Cardiac septum (tissue), 1 donor: ENCODE data around the gene LY6G5C. TPM values are rescaled to one million over a fixed set of nuclear protein-coding genes. Genes with fewer than 3 reads are reported as not detected.

ENCODE experiments used
- DNase-seq: peaks from one replicate; pipeline ENCODE4 v3.0.0-alpha.2; 2020; ENCODE audit warnings: low spot score
- intact Hi-C: fragments of 100-400 bp; cut with DNase I; formaldehyde crosslinking; loops from one replicate; pipeline ENCODE4 v1.14.0; 2022
- total RNA-seq: library from RNA; stranded (reverse); fragmentation: NEBNext Ultra II Directional; extraction: Animal tissue kit (Norgen Biotek cat#: 25700); gene quantifications from one replicate; pipeline ENCODE4 v1.2.1, GENCODE V29; 2021
- donor health status: DM: no; HTN: no; CAD: no.

LY6G5C gene
- total RNA-seq, 1 donor from 2014 or later = 2.9 TPM

DNA sequence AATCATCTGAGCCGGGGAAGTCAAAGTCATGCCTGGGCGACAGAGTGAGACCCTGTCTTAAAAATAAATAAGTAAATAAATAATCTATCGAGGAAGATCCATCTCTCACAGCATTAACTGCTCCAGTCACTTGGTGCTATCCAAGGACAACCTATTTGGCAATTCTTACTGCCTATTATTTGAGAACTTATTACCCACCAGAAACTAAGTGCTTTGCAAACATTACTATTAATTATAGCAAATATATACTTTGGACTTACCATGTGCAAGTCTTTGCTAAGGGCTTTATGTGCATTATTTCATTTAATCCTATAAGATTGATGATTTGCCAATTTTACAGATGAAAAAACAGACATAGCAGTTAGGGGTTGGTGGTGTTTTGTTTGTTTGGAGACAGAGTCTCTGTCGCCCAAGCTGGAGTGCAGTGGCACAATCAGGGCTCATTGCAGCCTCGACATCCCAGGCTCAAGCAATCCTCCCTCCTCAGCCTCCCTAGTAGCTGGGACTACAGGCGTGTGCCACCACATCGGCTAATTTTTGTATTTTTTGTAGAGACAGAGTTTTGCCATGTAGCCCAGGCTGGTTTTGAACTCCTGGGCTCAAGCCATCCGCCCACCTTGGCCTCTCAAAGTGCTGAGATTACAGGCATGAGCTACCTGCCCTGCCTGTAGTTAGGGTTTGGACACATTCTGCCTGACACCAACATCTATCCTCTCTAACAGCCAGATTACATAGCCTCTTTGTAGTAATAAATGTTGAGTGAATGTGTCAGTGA is 26.1 kb downstream of the LY6G5C start:
- intact Hi-C loops = no loop called here
- DNase-seq = no peak

DNA sequence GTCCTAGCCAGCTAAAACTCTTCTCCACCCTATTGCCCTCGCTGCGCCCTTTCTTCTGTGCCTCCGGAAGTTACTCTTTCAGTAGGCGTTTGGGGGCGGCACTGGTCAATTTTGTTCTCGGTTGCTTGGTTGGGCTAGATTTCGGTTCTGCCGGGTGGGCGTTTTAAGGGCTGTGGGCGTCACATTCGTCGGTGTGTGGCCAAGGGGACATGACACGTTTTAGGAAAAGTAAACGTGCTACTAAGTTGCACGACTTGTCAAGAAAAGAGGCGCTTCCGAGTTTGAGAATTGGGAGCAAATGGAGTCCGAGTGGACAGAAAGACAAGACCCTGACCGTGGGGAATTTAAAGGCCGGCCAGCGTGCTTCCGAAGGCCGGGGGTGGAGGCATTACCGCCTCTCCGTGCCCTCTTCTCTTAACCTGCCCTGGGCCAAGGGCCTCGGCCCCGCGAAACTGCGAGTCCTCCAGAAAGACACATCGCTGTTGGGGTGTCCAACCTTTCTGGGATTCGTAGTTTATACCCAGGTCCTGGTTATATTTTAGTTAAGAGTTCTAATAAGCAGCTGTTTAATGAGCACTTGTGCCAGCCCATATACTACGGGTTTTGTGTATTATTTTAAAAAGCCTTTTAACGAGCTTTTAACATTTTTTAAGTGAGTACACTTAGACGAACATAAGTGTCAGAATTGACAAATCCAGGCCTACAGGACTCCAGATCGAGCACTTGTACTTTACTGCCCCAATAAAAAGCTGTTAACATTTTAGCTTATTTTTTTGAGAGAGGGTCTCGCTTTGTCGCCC is 27.7 kb downstream of the LY6G5C start:
- intact Hi-C loops = loop anchor here (1.0 kb wide), 1 partner anchor 12 kb away; no protein-coding TSS in a partner anchor
- peak; percentile 93 for DNase-seq

DNA sequence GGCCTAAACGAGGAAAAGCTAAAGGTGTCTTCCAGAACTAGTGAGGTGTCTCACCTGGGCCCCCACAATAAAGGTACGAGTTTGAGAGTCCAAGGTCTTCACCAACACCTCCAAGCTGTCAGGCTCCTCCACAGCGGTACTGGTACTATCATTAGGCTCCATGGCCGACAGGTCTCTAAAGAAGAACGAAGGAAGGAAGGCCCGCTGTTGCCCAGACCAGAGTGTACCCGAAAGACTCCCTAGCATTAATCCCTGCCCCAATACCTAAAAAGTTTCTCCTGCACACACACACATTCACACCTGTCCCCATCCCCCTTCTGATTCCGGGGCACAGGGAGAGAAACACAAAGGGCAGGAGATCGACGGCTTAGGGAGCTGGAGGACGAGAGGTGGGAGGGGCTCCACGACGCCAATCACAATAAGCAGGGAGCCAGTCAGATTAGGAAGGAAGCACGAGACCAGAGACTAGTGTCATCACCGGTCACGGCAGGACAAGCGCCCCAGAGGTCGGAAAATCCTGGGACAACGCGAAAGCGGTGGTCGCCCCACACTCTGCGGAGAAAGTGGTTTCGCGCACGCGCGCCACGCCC is 29.2 kb downstream of the LY6G5C start:
- intact Hi-C loops = loop anchor here (1.0 kb wide), 1 partner anchor 14 kb away; no protein-coding TSS in a partner anchor
- DNase-seq = peak; percentile 90

DNA sequence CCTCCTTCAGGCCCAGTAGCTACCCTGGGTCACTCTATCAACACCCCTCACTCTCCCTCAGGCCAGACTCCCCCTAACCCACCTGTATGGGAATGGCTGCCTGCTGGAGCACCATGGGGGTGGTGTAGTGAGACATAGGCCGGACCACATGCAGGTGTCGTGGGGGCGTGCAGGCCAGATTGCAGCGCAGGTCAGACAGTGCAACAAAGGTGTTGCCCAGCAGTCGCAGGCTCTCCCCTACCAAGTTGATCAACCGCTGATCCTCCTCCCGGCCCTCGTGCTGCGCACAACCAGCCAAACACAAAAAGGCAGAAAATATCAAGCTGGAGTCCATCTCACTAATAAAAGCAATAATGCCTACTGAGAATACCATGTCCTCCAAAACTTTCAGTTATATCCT is 35.5 kb downstream of the LY6G5C start:
- intact Hi-C loops = no loop called here
- no peak for DNase-seq

DNA sequence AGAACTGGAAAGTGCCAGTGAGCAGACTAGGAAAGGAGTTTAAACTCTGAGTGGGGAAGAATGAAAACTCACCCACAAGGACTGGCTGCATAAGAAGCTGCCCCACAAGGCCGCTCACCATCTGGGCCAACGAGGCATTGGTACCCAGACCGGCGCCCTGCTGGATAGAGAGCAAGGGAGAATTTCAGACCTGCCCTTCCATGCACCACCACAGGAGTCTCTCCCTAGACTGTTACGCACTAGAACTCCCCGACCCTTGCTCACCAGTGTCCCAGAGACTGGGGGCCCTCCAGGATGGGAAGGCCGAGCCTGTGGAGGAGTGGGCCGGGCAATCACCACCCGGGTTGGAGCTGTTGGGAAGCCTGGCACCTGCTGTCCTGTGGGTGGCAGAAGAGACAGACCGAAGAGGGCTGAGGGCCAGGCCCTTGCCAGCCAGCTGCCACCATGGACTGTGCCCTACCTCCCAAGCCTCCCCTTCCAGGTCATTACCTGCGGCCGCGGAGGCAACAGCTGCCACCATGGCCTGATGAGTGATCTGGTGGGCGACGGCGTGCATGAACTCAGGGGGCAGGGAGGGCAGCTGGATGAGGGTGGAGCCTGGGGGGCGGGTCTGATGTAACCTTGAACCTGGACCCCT is 36.9 kb downstream of the LY6G5C start:
- intact Hi-C loops = no loop called here
- no peak for DNase-seq

DNA sequence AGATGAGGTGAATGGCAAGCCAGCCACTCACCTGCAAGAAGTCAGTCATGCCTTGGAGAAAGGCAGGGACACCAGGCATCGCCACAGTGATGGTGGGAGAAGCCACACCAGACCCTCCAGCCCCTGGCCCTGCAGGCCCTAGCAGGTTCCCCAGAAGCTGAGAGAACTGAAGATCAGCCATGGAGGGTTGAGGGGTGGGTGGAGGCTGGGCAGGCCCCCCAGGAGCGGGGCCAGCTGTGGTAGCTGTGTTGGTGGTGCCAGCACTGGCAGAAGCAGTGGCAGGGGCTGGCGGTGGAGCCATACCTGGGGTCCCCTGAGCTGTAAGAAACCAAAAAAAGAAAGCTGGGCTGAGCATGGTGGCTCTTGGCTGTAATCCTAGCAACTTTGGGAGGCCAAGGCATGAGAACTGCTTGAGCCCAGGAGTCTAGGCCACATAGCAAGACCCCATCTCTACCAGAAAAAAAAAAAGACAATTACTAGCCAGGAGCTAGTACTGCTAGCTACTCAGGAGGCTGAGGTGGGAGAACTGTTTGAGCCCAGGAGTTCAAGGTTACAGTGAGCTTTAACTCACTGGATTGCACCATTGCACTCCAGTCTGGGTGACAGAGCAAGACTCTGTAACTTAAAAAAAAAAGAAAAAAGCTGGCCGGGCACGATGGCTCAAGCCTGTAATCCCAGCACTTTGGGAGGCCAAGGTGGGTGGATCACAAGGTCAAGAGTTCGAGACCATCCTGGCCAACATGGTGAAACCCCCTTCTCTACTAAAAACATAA is 37.9 kb downstream of the LY6G5C start:
- intact Hi-C loops = no loop called here
- DNase-seq = no peak

DNA sequence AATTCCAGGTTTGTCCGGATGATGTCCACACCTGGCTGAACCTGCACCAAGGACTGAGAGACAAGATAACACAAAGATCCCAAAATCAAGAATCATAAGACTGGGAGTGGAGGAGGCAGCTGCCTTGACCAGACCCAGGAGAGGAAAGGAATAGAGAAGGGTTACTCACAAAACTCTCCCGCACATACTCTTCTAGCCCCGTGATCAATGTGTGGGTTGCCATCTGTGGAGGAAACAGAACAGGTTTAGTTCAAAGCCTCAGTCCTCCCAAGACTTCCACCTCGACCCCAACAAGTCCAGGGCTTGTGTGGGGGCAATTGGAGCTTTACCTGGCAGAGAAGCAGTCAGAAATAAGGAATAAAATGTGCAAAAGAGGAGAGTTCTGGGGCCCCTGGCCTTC is 39.5 kb downstream of the LY6G5C start:
- no peak for DNase-seq
- intact Hi-C loops = no loop called here

DNA sequence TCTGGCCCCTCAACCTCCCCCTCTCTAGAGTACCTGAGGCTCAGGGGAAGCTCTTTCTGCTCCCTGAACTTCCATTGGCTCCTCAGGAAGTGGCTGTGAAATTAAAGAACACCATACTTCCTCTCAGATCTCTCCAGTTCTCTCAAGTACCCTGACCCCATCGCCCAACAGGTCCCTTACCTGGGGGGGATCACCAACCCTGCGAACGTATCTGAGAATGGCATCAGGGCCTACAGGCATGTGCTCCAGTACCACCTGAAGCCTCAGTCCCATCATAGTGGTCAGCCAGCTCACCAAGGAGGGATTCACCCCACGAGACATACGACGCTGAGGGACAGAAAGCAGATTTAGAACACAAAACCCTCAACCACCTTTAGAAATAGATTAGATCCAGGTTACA is 40.3 kb downstream of the LY6G5C start:
- intact Hi-C loops = no loop called here
- DNase-seq = no peak

DNA sequence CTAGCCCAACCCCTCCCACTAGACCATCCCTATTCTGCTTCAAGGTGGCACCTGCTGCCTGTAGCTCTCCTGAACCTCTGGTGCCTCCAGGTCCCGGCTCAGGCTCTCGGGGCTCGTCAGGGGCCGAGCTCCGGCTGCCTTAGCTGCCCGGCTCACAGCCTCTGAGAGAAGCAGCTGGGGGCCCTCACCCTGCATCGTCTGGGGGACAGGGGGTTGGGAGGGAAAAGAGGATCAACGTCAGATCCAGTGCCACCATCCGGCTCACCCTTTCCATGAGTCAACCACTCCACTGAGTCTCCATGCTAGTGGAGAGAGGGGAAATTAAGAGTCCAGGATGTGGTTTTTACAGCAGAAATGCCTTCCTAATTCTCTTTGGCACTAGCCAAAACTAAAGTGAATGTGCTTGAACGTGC is 41.4 kb downstream of the LY6G5C start:
- DNase-seq = no peak
- intact Hi-C loops = no loop called here

DNA sequence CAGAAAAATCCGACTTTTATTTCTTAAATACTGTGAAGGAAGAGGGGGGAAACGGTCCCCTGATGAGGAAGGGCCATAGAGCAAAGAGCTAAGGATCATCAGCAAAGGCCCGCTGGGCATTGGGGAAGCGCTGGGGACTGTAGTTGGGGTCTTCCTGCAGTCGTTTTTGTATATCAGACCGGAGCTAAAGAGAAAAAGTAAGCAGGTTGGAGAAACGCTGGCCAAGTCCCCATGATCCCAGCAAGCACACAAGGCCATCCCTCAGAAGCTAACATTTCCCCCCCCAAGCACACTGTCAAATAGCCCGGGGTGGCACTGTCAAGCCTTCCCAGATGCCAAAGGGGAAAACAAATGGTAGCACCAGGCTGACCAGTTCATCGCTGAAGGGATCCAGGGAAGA is 41.8 kb downstream of the LY6G5C start:
- intact Hi-C loops = no loop called here

DNA sequence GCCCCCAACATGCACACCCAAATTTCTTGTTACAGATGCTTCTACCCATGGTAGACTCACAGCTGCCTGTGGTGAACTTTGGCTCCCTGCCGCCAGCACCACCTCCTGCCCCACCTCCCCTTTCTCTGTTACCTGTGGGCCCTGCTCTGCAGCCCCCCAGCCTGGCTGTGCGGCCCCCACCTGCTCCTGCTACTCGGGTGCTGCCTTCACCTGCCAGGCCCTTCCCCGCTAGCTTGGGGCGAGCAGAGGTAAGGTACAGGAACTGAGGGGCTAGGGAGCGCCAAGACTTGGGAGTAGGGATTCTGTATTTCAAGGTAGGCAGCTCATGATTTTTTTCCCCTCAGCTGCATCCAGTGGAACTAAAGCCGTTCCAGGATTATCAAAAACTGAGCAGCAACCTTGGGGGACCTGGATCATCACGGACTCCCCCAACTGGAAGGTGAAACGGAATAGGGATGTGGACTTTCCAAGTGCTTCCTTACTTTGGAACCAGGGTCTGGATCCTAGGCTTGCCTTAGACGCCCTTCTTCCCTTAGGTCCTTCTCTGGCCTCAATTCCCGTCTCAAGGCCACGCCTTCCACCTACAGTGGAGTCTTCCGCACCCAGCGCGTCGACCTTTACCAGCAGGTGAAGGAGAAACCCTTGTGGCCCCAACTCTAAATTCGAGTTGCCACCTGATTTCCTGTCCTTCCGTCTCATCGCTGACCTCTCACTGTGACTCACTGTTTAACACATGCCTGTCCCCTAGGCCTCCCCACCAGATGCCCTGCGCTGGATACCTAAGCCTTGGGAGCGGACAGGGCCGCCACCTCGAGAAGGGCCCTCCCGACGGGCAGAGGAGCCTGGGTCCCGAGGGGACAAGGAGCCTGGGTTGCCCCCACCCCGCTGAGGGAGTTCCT is 43.9 kb downstream of the LY6G5C start:
- no peak for DNase-seq
- intact Hi-C loops = no loop called here

More for the DNA sequence above, 41.8 kb downstream of the LY6G5C start:
- no peak for DNase-seq

DNA sequence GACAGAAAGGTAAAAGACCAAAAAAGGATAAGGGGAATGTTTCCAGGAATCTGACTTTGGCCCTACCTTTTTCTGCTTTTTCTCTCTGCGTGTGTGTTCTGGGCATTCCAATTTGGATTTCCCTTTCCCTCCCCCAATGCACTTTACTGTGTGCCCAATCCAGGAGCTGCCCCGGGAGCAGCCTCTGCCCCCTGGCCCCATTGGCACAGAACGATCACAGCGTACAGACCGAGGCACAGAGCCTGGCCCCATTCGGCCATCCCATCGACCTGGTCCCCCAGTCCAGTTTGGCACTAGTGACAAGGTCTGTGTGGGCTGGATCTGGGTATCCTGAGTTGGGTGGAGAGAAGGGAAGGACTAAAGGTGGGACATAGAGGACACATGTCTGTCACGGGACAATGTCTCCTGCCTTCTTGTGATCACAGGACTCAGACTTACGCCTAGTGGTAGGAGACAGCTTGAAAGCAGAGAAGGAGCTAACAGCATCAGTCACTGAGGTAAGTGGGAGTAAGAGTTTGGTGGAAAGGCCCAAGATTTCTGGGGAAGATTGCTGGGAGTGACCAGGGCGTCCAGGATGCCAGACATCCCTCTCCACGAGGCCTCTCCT is 45.8 kb downstream of the LY6G5C start:
- intact Hi-C loops = no loop called here
- no peak for DNase-seq

DNA sequence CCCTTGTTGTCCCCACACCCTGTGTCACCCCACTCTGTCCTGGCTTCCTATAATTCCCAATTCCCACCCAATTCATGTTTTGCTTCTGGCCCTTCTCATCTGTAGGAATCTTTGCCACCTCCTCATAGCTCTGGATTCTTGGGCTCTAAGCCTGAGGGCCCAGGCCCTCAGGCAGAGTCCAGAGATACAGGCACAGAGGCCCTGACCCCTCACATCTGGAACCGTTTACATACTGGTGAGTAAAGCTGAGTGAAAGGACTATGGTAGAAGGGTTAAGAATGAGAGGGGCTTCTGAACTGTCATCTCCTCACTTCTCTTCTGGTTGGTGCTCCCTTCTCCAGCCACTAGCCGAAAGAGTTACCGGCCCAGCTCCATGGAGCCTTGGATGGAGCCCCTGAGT is 46.7 kb downstream of the LY6G5C start:
- intact Hi-C loops = no loop called here

DNA sequence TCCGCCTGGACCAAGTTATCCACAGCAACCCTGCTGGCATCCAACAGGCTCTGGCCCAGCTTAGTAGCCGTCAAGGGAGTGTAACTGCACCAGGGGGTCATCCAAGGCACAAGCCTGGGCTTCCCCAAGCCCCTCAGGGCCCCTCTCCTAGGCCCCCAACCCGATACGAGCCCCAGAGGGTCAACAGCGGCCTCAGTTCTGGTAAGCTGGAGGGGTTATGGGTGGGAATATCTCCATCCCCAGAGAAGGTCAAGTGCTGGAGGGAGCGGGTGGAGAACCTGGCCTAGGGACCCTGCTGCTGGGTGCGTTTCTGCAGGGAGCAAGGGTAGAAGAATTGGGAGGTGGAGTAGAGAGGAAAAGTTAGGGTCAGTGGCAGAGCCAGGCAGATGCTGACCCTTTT is 47.4 kb downstream of the LY6G5C start:
- intact Hi-C loops = no loop called here
- no peak for DNase-seq

More for the DNA sequence above, 46.7 kb downstream of the LY6G5C start:
- no peak for DNase-seq

DNA sequence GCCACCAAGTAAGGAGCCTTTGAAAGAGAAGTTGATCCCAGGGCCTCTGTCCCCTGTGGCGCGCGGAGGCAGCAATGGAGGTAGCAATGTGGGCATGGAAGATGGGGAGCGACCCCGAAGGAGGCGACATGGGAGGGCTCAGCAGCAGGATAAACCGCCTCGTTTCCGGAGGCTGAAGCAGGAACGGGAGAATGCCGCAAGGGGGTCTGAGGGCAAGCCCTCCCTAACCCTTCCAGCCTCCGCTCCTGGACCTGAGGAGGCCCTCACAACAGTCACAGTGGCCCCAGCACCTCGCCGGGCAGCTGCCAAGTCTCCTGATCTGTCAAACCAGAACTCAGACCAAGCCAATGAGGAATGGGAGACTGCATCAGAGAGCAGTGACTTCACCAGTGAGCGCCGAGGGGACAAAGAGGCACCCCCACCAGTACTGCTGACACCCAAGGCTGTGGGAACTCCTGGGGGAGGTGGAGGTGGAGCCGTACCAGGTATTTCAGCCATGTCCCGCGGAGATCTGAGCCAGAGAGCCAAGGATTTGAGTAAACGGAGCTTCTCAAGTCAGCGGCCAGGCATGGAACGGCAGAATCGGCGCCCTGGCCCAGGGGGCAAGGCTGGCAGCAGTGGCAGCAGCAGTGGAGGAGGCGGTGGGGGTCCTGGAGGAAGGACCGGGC is 48.5 kb downstream of the LY6G5C start:
- no peak for DNase-seq
- intact Hi-C loops = no loop called here

DNA sequence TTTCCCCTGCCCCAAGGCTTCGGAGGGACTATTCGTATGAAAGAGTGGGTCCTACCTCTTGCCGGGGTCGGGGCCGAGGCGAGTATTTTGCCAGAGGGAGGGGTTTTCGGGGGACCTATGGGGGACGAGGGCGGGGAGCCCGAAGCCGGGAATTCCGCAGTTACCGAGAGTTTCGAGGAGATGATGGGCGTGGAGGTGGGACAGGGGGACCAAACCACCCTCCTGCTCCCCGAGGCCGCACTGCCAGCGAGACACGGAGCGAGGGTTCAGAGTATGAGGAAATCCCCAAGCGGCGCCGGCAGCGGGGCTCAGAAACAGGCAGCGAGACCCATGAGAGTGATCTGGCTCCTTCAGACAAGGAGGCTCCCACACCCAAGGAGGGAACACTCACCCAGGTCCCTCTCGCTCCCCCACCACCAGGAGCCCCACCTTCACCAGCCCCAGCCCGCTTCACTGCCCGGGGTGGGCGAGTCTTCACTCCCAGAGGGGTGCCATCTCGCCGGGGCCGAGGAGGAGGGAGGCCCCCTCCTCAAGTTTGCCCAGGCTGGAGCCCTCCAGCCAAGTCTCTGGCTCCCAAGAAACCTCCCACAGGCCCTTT is 49.1 kb downstream of the LY6G5C start:
- intact Hi-C loops = no loop called here
- no peak for DNase-seq

DNA sequence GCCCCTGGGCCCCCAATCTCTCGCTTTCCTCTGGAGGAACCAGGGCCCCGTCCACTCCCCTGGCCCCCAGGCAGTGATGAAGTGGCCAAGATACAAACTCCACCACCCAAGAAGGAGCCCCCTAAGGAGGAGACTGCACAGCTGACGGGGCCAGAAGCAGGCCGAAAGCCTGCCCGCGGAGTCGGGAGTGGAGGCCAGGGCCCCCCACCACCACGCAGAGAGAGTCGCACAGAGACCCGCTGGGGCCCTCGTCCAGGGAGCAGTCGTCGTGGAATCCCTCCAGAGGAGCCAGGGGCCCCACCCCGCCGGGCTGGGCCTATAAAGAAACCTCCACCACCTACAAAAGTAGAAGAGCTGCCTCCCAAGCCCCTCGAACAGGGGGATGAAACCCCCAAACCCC is 49.7 kb downstream of the LY6G5C start:
- intact Hi-C loops = no loop called here

More for the DNA sequence above, 49.7 kb downstream of the LY6G5C start:
- DNase-seq = no peak
